Measurements from ENCODE around the gene GRAP2. TPM values are rescaled to one million over a fixed set of nuclear protein-coding genes. Genes with fewer than 3 reads are reported as not detected.

Gene GRAP2
- total and polyA plus RNA-seq, 10 of the 15 experiments (the other 5 are each of a cell fraction or from before 2014, with no cell fraction given): 3.3 to 79.1 (median 59.6) TPM

DNA sequence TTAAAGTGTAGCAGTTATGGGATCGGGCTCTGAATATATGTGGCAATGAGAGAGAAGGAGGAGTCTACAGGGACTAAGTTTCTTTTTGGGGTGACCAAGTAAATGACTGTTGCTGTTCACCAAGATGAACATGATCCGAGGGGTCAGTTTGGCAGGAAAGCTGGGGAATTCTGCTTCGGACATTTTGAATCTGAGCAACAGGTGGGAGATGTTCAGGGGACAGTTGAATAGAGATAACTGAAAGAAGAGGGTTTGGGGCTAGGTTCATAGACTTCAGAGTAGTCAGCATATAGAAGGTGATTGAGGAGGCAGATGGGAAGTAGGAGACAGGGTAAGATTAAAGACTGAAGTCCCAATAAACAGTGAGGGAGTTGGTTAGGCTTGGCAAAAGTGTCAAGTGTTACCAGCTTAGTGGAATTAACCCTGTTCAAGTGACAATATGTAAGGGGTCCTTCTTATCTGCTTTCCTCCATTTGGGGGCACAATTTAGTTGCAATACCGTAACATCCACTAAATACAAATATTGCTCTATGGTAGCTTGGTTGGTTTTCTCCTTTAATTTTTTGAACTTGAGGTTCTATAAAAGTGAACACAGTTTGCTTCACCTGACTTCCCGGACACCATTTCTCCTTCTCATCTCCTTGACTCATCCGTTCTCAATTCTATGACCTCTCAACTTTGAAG lies 4.4 kb upstream of the GRAP2 start:
- Histone ChIP-seq H3K27ac (ENCODE audit: control insufficient read depth, insufficient read depth) (no peak overlapping the region), H3K9ac (ENCODE audit: control insufficient read depth, insufficient read depth, low read length) (no peak overlapping the region), H3K27me3 (replicated peaks in 1 of 2; ENCODE audit: control insufficient read depth in 2 of 2, insufficient read depth in 2 of 2, low read length in 1 of 2) (no peaks in the 10 kb centered on the region), H3K4me3 (no peak overlapping the region), H3K36me3 (ENCODE audit: control insufficient read depth in 2 of 2, insufficient read depth in 2 of 2, low read length in 1 of 2) (no peaks in the 10 kb centered on the region), H3K4me2 (ENCODE audit: control insufficient read depth, insufficient read depth) (no peak overlapping the region), H2AFZ (ENCODE audit: control insufficient read depth, low read depth, low read length) (no peak overlapping the region), H3K4me1 (ENCODE audit: control insufficient read depth, insufficient read depth, low read length) (peaks cover 24% of the 10 kb centered on the region), H4K20me1 (ENCODE audit: control insufficient read depth, insufficient read depth) (no peaks in the 10 kb centered on the region), H3K9me3 (replicated peaks; ENCODE audit: control insufficient read depth, insufficient read depth, low read length) (no peaks in the 10 kb centered on the region), H3K79me2 (ENCODE audit: control insufficient read depth, insufficient read depth, low read length) (peaks cover 14% of the 10 kb centered on the region)
- ATAC-seq (no peak), DNase-seq (ENCODE audit: low read depth, low spot score) (no peak), FAIRE-seq (no peak)
- SMC1A ChIA-PET (ENCODE audit: uncharacterized antibody, unreplicated experiment): interaction anchor here (0.8 to 7.2 kb wide), 16 partner anchors 12 to 128 kb away, joined by 3 to 108 read pairs (median 4); no protein-coding TSS in a partner anchor
- POLR2A ChIA-PET: interaction anchor here (1.0 to 1.4 kb wide), 2 partner anchors 10 to 13 kb away, joined by 3 to 5 read pairs; no protein-coding TSS in a partner anchor
- BruUV-seq (replicated peaks): no TSS peak
- CTCF ChIA-PET: interaction anchor here (1.0 to 1.9 kb wide), 6 partner anchors 10 to 128 kb away, joined by 3 to 17 read pairs (median 4); no protein-coding TSS in a partner anchor
- intact Hi-C loops (cut with micrococcal nuclease; ENCODE audit: unreplicated experiment) (no loop called here), in situ Hi-C loops (cut with MboI) (no loop called here)
- RAD21 ChIA-PET (ENCODE audit: unreplicated experiment): interaction anchor here (0.7 to 6.9 kb wide), 6 partner anchors 10 to 128 kb away, joined by 3 to 91 read pairs (median 4); no protein-coding TSS in a partner anchor
- 98% methylated on average over 6 of the region's 6 CpGs for WGBS (ENCODE audit: insufficient coverage, insufficient replicate concordance, low lambda C conversion rate, missing lambda C conversion rate)
- no peak for TF ChIP-seq POU2F2 (IDR thresholded peaks at IDR 0.05; ENCODE audit: borderline replicate concordance, low read depth, low read length)
- no peak for TF ChIP-seq TCF7 (IDR thresholded peaks at IDR 0.05; ENCODE audit: borderline replicate concordance)
- TF ChIP-seq TCF12 (IDR thresholded peaks at IDR 0.05; ENCODE audit: low read depth, low read length): no peak
- TF ChIP-seq, protein P1, sequence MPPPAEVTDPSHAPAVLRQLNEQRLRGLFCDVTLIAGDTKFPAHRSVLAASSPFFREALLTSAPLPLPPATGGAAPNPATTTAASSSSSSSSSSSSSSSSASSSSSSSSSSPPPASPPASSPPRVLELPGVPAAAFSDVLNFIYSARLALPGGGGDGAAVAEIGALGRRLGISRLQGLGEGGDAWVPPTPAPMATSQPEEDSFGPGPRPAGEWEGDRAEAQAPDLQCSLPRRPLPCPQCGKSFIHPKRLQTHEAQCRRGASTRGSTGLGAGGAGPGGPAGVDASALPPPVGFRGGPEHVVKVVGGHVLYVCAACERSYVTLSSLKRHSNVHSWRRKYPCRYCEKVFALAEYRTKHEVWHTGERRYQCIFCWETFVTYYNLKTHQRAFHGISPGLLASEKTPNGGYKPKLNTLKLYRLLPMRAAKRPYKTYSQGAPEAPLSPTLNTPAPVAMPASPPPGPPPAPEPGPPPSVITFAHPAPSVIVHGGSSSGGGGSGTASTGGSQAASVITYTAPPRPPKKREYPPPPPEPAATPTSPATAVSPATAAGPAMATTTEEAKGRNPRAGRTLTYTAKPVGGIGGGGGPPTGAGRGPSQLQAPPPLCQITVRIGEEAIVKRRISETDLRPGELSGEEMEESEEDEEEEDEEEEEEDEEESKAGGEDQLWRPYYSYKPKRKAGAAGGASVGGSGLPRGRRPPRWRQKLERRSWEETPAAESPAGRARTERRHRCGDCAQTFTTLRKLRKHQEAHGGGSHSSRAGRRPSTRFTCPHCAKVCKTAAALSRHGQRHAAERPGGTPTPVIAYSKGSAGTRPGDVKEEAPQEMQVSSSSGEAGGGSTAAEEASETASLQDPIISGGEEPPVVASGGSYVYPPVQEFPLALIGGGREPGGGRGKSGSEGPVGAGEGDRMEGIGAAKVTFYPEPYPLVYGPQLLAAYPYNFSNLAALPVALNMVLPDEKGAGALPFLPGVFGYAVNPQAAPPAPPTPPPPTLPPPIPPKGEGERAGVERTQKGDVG (CRISPR knock-in tag; IDR thresholded peaks at IDR 0.05): no peak
- no peak for TF ChIP-seq ZBED1 (IDR thresholded peaks at IDR 0.05; ENCODE audit: borderline replicate concordance)
- no peak for TF ChIP-seq CBFB (IDR thresholded peaks at IDR 0.05; ENCODE audit: low read depth)
- TF ChIP-seq, protein P2, sequence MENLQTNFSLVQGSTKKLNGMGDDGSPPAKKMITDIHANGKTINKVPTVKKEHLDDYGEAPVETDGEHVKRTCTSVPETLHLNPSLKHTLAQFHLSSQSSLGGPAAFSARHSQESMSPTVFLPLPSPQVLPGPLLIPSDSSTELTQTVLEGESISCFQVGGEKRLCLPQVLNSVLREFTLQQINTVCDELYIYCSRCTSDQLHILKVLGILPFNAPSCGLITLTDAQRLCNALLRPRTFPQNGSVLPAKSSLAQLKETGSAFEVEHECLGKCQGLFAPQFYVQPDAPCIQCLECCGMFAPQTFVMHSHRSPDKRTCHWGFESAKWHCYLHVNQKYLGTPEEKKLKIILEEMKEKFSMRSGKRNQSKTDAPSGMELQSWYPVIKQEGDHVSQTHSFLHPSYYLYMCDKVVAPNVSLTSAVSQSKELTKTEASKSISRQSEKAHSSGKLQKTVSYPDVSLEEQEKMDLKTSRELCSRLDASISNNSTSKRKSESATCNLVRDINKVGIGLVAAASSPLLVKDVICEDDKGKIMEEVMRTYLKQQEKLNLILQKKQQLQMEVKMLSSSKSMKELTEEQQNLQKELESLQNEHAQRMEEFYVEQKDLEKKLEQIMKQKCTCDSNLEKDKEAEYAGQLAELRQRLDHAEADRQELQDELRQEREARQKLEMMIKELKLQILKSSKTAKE (IDR thresholded peaks at IDR 0.05; ENCODE audit: low read depth, poor library complexity, severe bottlenecking): no peak
- TF ChIP-seq USF2 (IDR thresholded peaks at IDR 0.05; ENCODE audit: borderline replicate concordance, low read depth, low read length): no peak
- no peak for TF ChIP-seq EZH2 (IDR thresholded peaks at IDR 0.05; ENCODE audit: borderline replicate concordance, control insufficient read depth, low read depth, low read length)
- no peak for TF ChIP-seq IRF3 (IDR thresholded peaks at IDR 0.05)
- no peak for TF ChIP-seq NFXL1 (IDR thresholded peaks at IDR 0.05; ENCODE audit: borderline replicate concordance)
- no peak for TF ChIP-seq SPI1 (IDR thresholded peaks at IDR 0.05; ENCODE audit: borderline replicate concordance, insufficient read depth, low read depth, low read length)
- no peak for TF ChIP-seq RAD51 (IDR thresholded peaks at IDR 0.05)
- TF ChIP-seq ASH2L (IDR thresholded peaks at IDR 0.05; ENCODE audit: borderline replicate concordance, low read depth): no peak
- no peak for TF ChIP-seq MTA2 (IDR thresholded peaks at IDR 0.05; ENCODE audit: low read depth)
- no peak for TF ChIP-seq POLR2AphosphoS5 (IDR thresholded peaks at IDR 0.05; ENCODE audit: low read length)
- TF ChIP-seq ZNF384 (IDR thresholded peaks at IDR 0.05; ENCODE audit: borderline replicate concordance, low read depth, low read length): no peak
